ENCODE measurements around the gene MCRIP1. TPM values are rescaled to one million over a fixed set of nuclear protein-coding genes. Genes with fewer than 3 reads are reported as not detected.
A peak's percentile ranks its signal among the peaks of the same experiment; 100 is the strongest.

The MCRIP1 gene
- total RNA-seq = 65.2 TPM

- DNase-seq (ENCODE audit: low read depth in 2 of 3, low spot score in 2 of 3) = peak; percentile 84 to 94 (median 92)
Observed at GRCh38 chr17:81833160-81833920, at the start of gene MCRIP1. MCRIP1 (minus strand) TSS chr17:81833291; CDS start chr17:81824506, 8,785 bp downstream.

DNA sequence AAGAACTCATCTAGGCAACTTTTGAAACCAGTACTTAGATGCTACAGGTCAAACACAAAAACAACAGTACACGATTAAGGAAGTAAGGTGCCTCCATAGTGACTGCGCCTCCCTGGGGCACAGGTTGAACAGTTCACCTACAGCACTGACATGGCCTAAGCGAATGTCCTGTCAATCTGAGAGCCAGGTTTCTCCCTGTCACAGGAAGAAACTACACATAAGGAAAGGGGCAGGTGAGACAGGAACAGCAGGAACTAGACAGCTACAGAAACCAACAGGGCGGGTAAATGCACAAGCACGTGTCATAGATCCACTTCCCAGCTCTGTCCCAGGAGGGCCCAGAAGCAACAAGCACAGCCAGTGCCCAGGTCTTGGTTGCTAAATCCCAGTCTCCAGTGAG is 46.0 kb upstream of the MCRIP1 start:
- DNase-seq (ENCODE audit: low read depth in 2 of 3, low spot score in 2 of 3) = no peak

DNA sequence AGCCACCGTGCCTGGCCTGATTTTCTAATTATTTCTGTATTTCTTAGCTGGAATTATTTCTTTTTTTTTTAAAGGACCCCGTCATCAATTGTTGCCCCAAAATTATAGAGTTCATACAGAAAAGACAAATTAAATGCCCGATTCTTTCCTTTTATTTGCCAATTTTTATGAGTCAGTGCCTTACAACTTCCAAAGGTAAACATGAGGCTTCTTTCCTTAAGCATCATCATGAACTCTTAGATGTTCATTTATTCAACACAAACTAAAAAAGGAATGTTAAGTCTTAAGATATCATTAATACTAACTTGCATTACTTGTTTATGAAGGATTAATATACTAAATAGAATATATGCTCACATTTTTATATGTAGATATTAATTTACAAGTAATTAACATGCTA is 45.2 kb upstream of the MCRIP1 start:
- DNase-seq (ENCODE audit: low read depth in 2 of 3, low spot score in 2 of 3) = no peak

DNA sequence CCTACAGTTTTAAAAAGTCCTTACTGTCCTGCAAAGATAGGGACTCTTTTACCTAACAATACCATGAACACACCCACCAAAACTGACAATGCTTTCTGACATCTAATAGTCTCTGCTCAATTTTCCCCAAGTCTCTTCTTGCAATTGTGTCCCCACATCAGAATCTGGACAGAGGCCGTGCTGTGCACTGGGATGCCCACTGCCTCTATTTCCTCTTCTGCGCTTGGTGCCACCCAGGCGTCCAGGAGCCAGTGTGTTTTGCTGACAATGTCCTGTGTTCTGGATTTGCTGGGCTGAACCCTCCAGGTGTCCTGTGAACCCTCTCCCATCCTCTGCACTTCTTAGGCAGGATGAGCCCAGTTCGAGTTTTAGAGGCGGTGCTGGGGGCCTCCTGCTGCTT is 44.5 kb upstream of the MCRIP1 start:
- DNase-seq (ENCODE audit: low read depth in 2 of 3, low spot score in 2 of 3) = no peak

GRCh38 chr17:81871387-81872230 is 38.5 kb upstream of the MCRIP1 start:
- peak; percentile 91 to 93 (median 92) for DNase-seq (ENCODE audit: low read depth in 2 of 3, low spot score in 2 of 3)

DNA sequence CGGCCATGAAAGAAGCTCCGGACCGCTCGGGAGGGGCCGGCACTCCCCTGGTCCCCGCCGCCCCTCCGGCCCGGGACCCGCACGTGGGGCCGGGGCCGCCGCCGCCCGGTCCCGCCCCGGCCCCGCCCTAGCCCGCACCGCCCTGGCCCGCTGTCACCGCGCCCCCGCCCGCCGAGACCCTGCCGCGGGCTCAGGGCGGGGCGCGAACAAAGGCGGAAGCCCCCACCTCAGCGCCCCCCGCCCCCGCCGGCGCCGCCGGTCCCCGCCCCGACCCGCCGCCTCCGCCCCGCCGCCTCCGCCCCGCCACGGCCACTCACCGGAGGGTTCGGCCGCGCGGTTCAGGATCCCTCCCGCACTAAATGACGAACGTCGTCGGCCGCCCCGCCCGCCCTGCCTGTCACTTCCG is 37.9 kb upstream of the MCRIP1 start, which contains the start of gene ARHGDIA:
TSS of gene ARHGDIA (minus strand) at position 357 of the 406 bp plus-strand sequence. CDS start 1,407 bp downstream, outside the sequence.
- no peak for DNase-seq (ENCODE audit: low read depth in 2 of 3, low spot score in 2 of 3)

- peak in 1 of 3 donors; percentile 44 for DNase-seq (ENCODE audit: low read depth in 2 of 3, low spot score in 2 of 3)
Observed at GRCh38 chr17:81870131-81870980, 37.3 kb upstream of the MCRIP1 start.

GRCh38 chr17:81869221-81870130 is 36.4 kb upstream of the MCRIP1 start:
- DNase-seq (ENCODE audit: low read depth in 2 of 3, low spot score in 2 of 3) = peak in 2 of 3 donors; percentile 48 to 50

GRCh38 chr17:81868674-81869220 is 35.7 kb upstream of the MCRIP1 start:
- DNase-seq (ENCODE audit: low read depth in 2 of 3, low spot score in 2 of 3) = no peak

GRCh38 chr17:81867991-81868673 is 35.0 kb upstream of the MCRIP1 start:
- no peak for DNase-seq (ENCODE audit: low read depth in 2 of 3, low spot score in 2 of 3)

DNA sequence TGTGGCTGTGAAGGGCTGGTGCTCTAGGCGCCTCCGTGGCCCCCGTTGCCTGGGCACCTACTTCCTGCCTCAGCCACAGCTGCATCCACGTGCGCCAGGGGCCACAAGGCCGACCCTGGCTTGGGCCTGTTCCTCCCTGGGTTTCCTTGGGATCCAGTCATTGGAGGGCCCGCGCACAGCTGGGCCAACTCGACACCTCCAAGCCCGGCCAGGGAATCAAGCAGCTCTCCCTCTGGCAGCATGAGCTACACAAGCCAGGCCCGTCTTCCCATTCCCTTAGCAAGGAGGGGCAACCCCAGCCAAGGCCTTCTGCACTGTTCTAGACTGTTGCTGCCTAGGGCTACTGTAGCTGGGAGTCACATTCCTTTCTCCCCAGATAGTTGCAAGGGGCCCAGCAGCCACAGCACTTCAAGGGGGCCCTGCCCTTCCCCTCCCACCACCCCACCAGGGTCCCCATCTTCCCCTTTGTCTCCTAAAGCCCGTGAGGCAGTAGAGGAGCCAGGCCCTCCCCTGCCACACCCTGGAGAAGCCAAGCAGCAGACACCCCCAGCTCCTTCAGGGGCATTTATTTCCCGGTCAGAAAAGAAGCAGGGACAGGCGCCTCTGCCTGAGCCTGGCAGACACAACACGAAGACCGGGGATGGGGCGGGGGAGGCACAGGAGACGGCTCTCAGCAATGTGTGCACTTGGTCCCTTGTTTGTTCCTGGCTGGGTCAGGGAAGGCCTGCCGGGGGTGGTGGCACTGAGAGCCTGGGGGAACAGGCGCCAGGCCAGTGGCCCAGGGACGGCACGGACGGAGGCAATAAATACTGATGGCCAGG is 34.3 kb upstream of the MCRIP1 start:
- DNase-seq (ENCODE audit: low read depth in 2 of 3, low spot score in 2 of 3) = peak in 1 of 3 donors; percentile 60

DNA sequence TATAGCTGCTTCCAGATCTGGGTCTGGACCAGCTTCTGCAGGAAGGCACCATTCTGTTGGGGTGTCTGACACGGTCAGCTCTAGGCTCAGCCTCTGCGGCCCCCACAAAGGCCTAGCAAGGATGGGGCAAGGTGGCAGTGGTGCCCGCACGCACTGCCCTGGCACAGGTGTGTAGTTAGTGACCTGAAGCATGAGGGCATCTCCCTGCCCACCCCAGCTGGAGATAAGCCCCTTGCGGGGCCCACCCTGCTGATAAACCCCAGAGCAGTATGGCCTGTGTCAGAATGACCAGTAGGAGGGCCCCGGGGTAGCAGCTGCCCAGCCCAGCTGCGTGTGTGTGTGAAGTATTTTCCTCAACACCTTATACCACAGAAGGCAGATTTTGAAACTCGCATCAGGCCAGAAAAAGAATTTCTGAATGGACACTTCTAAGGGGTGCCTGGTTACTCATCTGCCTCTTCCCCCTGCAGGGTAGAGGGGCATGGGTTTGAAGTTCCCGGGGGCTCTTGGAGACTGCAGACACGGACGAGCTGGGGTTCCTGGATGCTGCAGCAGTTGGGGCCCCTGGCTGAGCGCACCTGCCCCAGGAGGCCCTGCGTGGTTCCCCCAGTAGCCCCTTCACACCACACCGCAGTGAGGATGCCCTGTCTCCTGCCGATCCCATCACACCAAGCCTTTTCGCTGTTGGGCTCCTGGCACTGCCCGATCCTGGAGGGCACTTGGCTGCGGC is 33.5 kb upstream of the MCRIP1 start:
- DNase-seq (ENCODE audit: low read depth in 2 of 3, low spot score in 2 of 3) = peak in 1 of 3 donors; percentile 14

DNA sequence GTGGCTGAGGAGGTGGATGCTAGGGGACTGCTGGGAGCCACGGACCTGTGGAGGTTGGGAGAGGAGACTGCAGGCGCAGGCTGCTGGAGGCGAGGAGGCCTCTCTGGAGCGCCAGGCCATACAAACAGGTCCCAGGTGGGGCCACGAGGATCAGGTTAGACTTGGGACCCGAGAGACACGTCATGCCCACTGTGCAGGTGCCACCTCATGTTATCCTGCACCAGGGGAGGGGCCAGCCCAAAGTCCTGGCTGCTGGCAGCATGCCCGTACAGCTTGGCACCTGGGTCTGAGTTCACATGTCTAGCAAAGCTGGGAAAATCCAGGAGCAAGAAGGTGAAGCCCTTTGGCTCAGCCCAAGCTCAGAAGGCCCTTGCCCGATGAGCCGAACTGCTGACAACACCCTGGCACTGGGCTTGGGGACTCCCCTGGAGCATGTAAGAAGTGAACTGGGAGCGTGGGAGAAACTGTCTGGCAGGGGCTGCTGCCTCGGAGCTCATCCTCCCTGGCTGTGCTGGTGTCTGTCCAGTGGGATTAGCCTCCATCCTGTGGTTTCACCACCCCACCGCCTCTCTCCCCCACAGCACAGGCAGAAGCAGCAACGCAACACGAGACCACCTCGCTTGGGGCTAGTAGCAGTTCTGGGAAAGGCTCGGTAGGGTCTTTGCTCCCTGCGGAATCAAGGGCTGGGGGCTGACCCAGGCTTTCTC is 32.8 kb upstream of the MCRIP1 start:
- DNase-seq (ENCODE audit: low read depth in 2 of 3, low spot score in 2 of 3) = peak in 1 of 3 donors; percentile 16

DNA sequence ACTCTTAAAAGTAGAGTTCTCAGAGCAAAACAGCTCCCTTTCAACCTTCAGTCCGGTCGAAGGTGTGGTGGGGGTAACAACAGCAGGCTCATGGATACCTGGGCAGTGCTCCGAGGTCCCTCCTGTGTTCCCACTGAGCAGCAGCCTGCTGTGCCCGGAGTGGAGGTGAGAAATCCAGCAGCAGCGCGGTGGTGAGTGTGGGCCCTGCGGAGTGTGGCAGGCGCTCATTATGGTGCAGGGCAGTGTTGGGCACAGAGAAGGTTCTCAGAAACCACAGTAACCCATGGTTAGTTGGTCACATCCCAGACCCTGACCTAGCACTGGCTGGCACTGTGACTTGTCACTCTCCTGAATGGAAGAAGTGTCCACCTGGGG is 32.3 kb upstream of the MCRIP1 start:
- peak in 1 of 3 donors; percentile 10 for DNase-seq (ENCODE audit: low read depth in 2 of 3, low spot score in 2 of 3)

GRCh38 chr17:81863833-81864768 is 31.0 kb upstream of the MCRIP1 start:
- peak in 1 of 3 donors; percentile 11 for DNase-seq (ENCODE audit: low read depth in 2 of 3, low spot score in 2 of 3)

All from hematopoietic multipotent progenitor cell (in vitro differentiated cells).